ENCODE measurements around the gene MRPS18B. TPM values are rescaled to one million over a fixed set of nuclear protein-coding genes. Genes with fewer than 3 reads are reported as not detected.
"Not testable (repeated sequence)": the region's sequence is repeated elsewhere in the genome, so short reads cannot be mapped to it uniquely, and the experiment has no call there.

Gene MRPS18B
- 31.3 TPM for total RNA-seq

DNA sequence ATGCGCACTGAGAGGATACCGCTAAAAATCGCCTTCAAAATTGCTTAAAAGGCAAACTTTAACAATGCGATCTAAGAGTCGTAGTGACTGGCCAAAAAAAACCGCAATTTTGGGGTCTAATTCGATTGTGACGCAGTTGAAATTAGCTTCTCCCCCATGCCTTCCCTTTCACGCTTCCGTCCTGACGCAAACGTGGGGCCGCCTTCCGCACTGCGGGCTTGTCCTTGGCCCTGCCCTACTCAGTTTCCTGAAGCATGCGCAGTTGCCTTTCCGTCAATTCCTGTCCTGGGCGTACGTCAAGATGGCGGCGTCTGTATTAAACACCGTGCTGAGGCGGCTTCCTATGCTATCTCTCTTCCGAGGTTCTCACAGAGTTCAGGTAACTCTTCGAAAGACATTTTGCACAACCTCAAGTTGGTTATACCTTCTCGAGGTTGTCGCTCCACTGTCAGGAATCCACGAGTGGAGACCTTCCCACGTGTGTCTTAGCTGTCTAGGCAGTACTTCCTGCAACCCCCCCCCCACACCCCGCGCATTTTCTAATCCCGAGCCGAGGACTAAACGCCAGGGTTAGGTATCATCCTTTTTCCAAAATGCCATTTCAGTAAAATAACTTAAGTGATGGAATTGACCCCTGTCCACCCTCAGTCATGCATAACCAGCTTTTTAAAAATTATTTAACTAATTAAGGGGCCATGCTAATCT is at the start of gene MRPS18B:
TSS of gene MRPS18B (plus strand) at position 276 of the 705 bp plus-strand sequence. CDS start at position 302, 26 bp downstream.
- Histone ChIP-seq H3K9me3 (ENCODE audit: low read depth, low read length) (no peaks in the 10 kb centered on the region), H3K4me1 (ENCODE audit: insufficient read depth, low read length) (peaks cover 32% of the 10 kb centered on the region), H3K27me3 (ENCODE audit: insufficient read depth, low read length) (no peaks in the 10 kb centered on the region), H3K4me3 (ENCODE audit: low read length) (peak within 1 kb of the TSS; percentile 99)

GRCh38 chr6:30568245-30568644 is 49.4 kb upstream of the MRPS18B start:
- no peaks in the 10 kb centered on the region for H3K9me3 ChIP-seq (ENCODE audit: low read depth, low read length)
- no peaks in the 10 kb centered on the region for H3K27me3 ChIP-seq (ENCODE audit: insufficient read depth, low read length)
- no peak overlapping the region for H3K4me3 ChIP-seq (ENCODE audit: low read length)
- H3K4me1 ChIP-seq (ENCODE audit: insufficient read depth, low read length): peaks cover 27% of the 10 kb centered on the region

DNA sequence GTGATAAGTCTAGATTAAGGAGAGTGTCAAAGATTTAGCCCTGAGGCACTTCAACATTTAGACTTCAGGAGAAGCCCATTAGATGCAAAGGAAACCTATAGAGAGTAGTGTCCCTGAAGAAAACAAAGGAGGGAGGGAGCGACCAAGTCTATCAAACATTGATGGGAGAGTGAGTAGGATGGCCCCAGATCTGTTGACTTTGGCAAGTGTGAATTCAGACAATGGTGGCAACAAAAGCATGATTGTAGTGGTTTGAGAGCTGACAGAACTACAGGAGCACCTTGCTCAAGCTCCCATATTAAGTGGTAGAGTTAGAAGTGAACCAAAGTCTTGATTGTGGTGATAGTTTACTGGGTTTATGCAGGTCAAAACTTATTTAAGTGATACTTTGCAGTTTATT is 47.4 kb upstream of the MRPS18B start:
- no peaks in the 10 kb centered on the region for H3K27me3 ChIP-seq (ENCODE audit: insufficient read depth, low read length)
- H3K4me1 ChIP-seq (ENCODE audit: insufficient read depth, low read length): peaks cover 30% of the 10 kb centered on the region
- H3K4me3 ChIP-seq (ENCODE audit: low read length): peak overlapping the region; percentile 85
- H3K9me3 ChIP-seq (ENCODE audit: low read depth, low read length): no peaks in the 10 kb centered on the region

DNA sequence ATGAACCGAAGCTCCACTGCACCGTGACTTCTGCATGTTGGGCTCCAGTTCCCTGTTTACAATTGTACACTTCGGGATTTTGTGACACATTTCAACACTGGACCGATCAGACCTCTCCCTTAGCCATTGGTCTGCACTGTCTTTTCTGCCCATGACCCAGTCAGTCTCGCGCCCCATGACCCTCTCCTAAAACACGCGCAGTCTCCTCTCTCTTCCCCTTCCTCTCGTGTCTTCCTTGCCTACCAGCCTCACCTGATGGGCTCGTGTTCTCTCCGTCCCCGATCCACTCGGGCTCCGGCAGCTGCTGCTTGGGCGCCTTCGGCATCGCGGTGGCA is 46.9 kb upstream of the MRPS18B start:
- Histone ChIP-seq H3K4me3 (ENCODE audit: low read length) (peak overlapping the region; percentile 85), H3K27me3 (ENCODE audit: insufficient read depth, low read length) (no peaks in the 10 kb centered on the region), H3K4me1 (ENCODE audit: insufficient read depth, low read length) (peaks cover 35% of the 10 kb centered on the region), H3K9me3 (ENCODE audit: low read depth, low read length) (no peaks in the 10 kb centered on the region)

DNA sequence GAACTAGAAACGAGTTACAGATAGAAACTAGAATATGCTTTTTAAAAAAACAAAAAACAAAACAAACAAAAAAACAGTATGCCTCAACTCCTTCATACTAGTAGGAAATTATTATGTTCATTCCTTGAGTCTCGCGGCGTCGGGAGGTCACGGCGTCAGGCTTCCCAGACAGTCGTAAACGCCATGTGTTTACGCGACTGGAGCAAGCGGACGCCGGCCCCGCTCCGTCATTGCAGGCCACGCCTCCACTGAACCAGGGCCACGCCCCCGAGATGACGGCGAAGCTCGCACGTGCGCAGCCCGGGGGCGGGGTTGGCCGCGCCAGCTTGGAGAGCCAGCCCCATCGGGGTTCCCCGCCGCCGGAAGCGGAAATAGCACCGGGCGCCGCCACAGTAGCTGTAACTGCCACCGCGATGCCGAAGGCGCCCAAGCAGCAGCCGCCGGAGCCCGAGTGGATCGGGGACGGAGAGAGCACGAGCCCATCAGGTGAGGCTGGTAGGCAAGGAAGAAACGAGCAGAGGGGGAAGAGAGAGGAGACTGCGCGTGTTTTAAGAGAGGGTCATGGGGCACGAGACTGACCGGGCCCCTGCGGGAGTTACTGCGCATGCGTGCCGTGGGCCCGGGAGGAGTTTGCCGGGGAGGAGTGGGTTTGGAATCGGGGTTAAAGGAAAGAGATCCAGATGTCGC is 46.4 kb upstream of the MRPS18B start, which contains the start of gene ABCF1:
TSS of gene ABCF1 (plus strand) at position 368 of the 687 bp plus-strand sequence. CDS start at position 414, 46 bp downstream.
- Histone ChIP-seq H3K4me3 (ENCODE audit: low read length) (peak within 1 kb of the TSS; percentile 85), H3K4me1 (ENCODE audit: insufficient read depth, low read length) (peaks cover 36% of the 10 kb centered on the region), H3K27me3 (ENCODE audit: insufficient read depth, low read length) (no peaks in the 10 kb centered on the region), H3K9me3 (ENCODE audit: low read depth, low read length) (no peaks in the 10 kb centered on the region)

DNA sequence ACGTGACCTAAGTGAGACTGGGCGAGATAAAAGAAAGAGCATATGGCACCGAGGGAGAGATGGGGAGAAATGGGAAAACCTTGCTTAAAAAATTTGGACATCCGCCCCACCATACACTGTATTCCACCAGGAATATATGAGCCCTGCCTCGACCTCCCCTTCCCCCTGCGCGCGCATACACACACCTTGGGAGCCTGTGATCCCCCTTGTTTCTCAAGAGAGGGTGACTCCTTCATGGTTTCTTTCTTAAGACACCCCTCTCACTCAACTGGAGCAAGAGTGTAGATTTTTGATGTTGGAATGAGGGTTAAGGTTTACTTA is 45.9 kb upstream of the MRPS18B start:
- H3K9me3 ChIP-seq (ENCODE audit: low read depth, low read length): no peaks in the 10 kb centered on the region
- no peaks in the 10 kb centered on the region for H3K27me3 ChIP-seq (ENCODE audit: insufficient read depth, low read length)
- H3K4me1 ChIP-seq (ENCODE audit: insufficient read depth, low read length): peaks cover 36% of the 10 kb centered on the region
- H3K4me3 ChIP-seq (ENCODE audit: low read length): peak overlapping the region; percentile 85

DNA sequence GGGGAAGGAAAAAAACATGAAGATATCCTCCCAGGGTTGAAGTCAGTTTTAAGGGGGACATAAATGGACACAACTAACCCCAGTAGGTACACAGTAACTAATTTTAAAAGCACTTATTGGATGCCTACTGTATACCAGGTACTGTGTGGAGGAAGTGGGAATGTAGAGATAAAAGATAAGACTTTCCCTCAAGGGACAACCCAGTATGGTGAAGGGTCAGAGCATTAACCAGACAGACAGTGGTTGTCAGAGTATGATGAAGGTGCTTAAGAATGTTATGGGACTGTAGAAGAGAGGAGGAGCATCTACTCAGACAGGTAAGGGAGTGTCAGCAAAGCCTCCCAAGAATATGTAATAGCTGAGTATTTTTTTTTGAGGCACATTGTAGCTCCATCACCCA is 45.5 kb upstream of the MRPS18B start:
- Histone ChIP-seq H3K4me1 (ENCODE audit: insufficient read depth, low read length) (peaks cover 36% of the 10 kb centered on the region), H3K4me3 (ENCODE audit: low read length) (peak overlapping the region; percentile 85), H3K27me3 (ENCODE audit: insufficient read depth, low read length) (no peaks in the 10 kb centered on the region), H3K9me3 (ENCODE audit: low read depth, low read length) (no peaks in the 10 kb centered on the region)

- no peaks in the 10 kb centered on the region for H3K27me3 ChIP-seq (ENCODE audit: insufficient read depth, low read length)
- no peak overlapping the region for H3K4me3 ChIP-seq (ENCODE audit: low read length)
- no peaks in the 10 kb centered on the region for H3K9me3 ChIP-seq (ENCODE audit: low read depth, low read length)
- H3K4me1 ChIP-seq (ENCODE audit: insufficient read depth, low read length): peaks cover 36% of the 10 kb centered on the region
Measured at GRCh38 chr6:30573113-30573512, 44.5 kb upstream of the MRPS18B start.

- Histone ChIP-seq H3K27me3 (ENCODE audit: insufficient read depth, low read length) (no peaks in the 10 kb centered on the region), H3K4me3 (ENCODE audit: low read length) (no peak overlapping the region), H3K9me3 (ENCODE audit: low read depth, low read length) (no peaks in the 10 kb centered on the region), H3K4me1 (ENCODE audit: insufficient read depth, low read length) (peaks cover 10% of the 10 kb centered on the region)
Measured at GRCh38 chr6:30578051-30578450, 39.6 kb upstream of the MRPS18B start.

- H3K27me3 ChIP-seq (ENCODE audit: insufficient read depth, low read length): no peaks in the 10 kb centered on the region
- H3K9me3 ChIP-seq (ENCODE audit: low read depth, low read length): no peaks in the 10 kb centered on the region
- H3K4me3 ChIP-seq (ENCODE audit: low read length): no peak overlapping the region
- H3K4me1 ChIP-seq (ENCODE audit: insufficient read depth, low read length): no peaks in the 10 kb centered on the region
Measured at GRCh38 chr6:30583921-30584320, 33.7 kb upstream of the MRPS18B start.

- H3K4me3 ChIP-seq (ENCODE audit: low read length): no peak overlapping the region
- no peaks in the 10 kb centered on the region for H3K27me3 ChIP-seq (ENCODE audit: insufficient read depth, low read length)
- no peaks in the 10 kb centered on the region for H3K9me3 ChIP-seq (ENCODE audit: low read depth, low read length)
- no peaks in the 10 kb centered on the region for H3K4me1 ChIP-seq (ENCODE audit: insufficient read depth, low read length)
Measured at GRCh38 chr6:30589754-30590358, 27.8 kb upstream of the MRPS18B start.

DNA sequence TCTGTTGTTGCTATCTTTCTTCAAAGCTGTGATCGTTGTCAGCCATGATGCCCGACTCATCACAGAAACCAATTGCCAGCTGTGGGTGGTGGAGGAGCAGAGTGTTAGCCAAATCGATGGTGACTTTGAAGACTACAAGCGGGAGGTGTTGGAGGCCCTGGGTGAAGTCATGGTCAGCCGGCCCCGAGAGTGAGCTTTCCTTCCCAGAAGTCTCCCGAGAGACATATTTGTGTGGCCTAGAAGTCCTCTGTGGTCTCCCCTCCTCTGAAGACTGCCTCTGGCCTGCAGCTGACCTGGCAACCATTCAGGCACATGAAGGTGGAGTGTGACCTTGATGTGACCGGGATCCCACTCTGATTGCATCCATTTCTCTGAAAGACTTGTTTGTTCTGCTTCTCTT is 27.1 kb upstream of the MRPS18B start:
- Histone ChIP-seq H3K27me3 (ENCODE audit: insufficient read depth, low read length) (no peaks in the 10 kb centered on the region), H3K4me3 (ENCODE audit: low read length) (no peak overlapping the region), H3K4me1 (ENCODE audit: insufficient read depth, low read length) (no peaks in the 10 kb centered on the region), H3K9me3 (ENCODE audit: low read depth, low read length) (no peaks in the 10 kb centered on the region)

DNA sequence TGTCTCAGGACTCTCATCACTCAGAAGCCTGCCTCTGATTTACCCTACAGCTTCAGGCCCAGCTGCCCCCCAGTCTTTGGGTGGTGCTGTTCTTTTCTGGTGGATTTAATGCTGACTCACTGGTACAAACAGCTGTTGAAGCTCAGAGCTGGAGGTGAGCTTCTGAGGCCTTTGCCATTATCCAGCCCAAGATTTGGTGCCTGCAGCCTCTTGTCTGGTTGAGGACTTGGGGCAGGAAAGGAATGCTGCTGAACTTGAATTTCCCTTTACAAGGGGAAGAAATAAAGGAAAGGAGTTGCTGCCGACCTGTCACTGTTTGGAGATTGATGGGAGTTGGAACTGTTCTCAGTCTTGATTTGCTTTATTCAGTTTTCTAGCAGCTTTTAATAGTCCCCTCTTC is 26.6 kb upstream of the MRPS18B start:
- Histone ChIP-seq H3K4me3 (ENCODE audit: low read length) (no peak overlapping the region), H3K27me3 (ENCODE audit: insufficient read depth, low read length) (no peaks in the 10 kb centered on the region), H3K9me3 (ENCODE audit: low read depth, low read length) (no peaks in the 10 kb centered on the region), H3K4me1 (ENCODE audit: insufficient read depth, low read length) (no peaks in the 10 kb centered on the region)

- H3K4me3 ChIP-seq (ENCODE audit: low read length): no peak overlapping the region
- no peaks in the 10 kb centered on the region for H3K4me1 ChIP-seq (ENCODE audit: insufficient read depth, low read length)
- no peaks in the 10 kb centered on the region for H3K9me3 ChIP-seq (ENCODE audit: low read depth, low read length)
- no peaks in the 10 kb centered on the region for H3K27me3 ChIP-seq (ENCODE audit: insufficient read depth, low read length)
Measured at GRCh38 chr6:30592287-30592686, 25.4 kb upstream of the MRPS18B start.

DNA sequence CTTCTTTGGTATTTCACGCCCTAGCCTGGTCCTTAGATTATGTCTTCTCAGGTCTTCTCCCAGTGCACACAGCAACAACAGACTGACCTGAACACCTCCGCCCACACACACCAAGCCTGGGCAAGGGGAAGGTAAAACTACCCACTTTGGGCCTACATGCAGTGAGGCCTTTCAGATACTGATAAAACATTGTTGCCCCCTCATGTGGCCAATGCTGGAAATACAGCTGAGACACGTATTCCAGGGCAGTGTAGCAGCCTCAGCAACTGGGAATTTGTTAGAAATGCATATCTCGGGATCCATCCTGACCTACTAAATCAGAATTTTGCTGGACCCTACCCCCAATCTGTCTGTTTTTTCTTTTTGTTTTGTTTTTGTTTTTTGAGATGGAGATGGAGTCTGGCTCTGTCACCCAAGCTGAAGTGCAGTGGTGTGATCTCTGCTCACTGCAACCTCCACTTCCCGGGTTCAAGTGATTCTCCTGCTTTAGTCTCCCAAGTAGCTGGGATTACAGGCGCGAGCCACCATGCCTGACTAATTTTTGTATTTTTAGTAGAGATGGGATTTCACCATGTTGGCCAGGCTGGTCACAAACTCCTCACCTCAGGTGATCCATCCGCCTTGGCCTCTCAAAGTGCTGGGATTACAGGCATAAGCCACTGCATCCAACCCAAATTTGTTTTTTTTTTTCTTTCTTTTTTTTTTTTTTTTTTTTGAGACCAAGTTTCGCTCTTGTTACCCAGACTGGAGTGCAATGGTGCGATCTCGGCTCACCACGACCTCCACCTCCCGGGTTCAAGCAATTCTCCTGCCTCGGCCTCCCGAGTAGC is 20.1 kb upstream of the MRPS18B start:
- H3K4me1 ChIP-seq (ENCODE audit: insufficient read depth, low read length); H3K27me3 ChIP-seq (ENCODE audit: insufficient read depth, low read length); H3K9me3 ChIP-seq (ENCODE audit: low read depth, low read length); H3K4me3 ChIP-seq (ENCODE audit: low read length): not testable (repeated sequence)
